Measurements from ENCODE around the gene LRRC23. TPM values are rescaled to one million over a fixed set of nuclear protein-coding genes. Genes with fewer than 3 reads are reported as not detected.

The LRRC23 gene
- total and polyA plus RNA-seq, 2 of the 13 experiments (the other 11 are each of a cell fraction or from before 2014, with no cell fraction given): 6.0 to 7.8 TPM

GRCh38 chr12:6890789-6891645, 13.6 kb upstream of the LRRC23 start (continued):
- TF ChIP-seq PAWR (CRISPR knock-in tag; IDR thresholded peaks at IDR 0.05; ENCODE audit: borderline replicate concordance) (no peak), SP140L (CRISPR knock-in tag; IDR thresholded peaks at IDR 0.05; ENCODE audit: borderline replicate concordance) (0 out of 2 replicates have a peak, but pooled peaks have one; percentile 3), ZBTB25 (CRISPR knock-in tag; IDR thresholded peaks at IDR 0.05) (peak; percentile 92), ZNF24 (IDR thresholded peaks at IDR 0.05) (no peak), GPN1 (CRISPR knock-in tag; IDR thresholded peaks at IDR 0.05; ENCODE audit: borderline replicate concordance) (no peak), CSRNP1 (CRISPR knock-in tag; IDR thresholded peaks at IDR 0.05) (peak; percentile 69; the same call in 1 of the 2 replicates), POLR2G (IDR thresholded peaks at IDR 0.05; ENCODE audit: low read depth, low read length) (peak; percentile 85), ZNF674 (CRISPR knock-in tag; IDR thresholded peaks at IDR 0.05; ENCODE audit: low read depth) (no peak), ZFX (CRISPR knock-in tag; IDR thresholded peaks at IDR 0.05; ENCODE audit: low read depth) (peak; percentile 22; the same call in 1 of the 2 replicates), ZNF484 (CRISPR knock-in tag; IDR thresholded peaks at IDR 0.05; ENCODE audit: borderline replicate concordance, low read depth) (no peak), SNAI1 (CRISPR knock-in tag; IDR thresholded peaks at IDR 0.05; ENCODE audit: borderline replicate concordance) (no peak), ZNF121 (CRISPR knock-in tag; IDR thresholded peaks at IDR 0.05) (no peak), TBX3 (IDR thresholded peaks at IDR 0.05; ENCODE audit: borderline replicate concordance) (peak; percentile 19; the same call in 1 of the 2 replicates), ZNF367 (CRISPR knock-in tag; IDR thresholded peaks at IDR 0.05; ENCODE audit: borderline replicate concordance) (no peak), DNMT3B (CRISPR knock-in tag; conservative IDR thresholded peaks at IDR 0.05) (0 out of 2 replicates have a peak, but pooled peaks have one; percentile 27), BATF2 (CRISPR knock-in tag; IDR thresholded peaks at IDR 0.05) (peak; percentile 76; the same call in 1 of the 2 replicates), TCF12 (IDR thresholded peaks at IDR 0.05) (no peak), TCF12 (CRISPR knock-in tag; IDR thresholded peaks at IDR 0.05) (peak; percentile 61; the same call in 1 of the 2 replicates), ZNF790 (CRISPR knock-in tag; IDR thresholded peaks at IDR 0.05; ENCODE audit: borderline replicate concordance) (no peak), ZNF326 (CRISPR knock-in tag; IDR thresholded peaks at IDR 0.05; ENCODE audit: borderline replicate concordance) (no peak), ZNF501 (CRISPR knock-in tag; IDR thresholded peaks at IDR 0.05) (peak; percentile 69), MZF1 (CRISPR knock-in tag; IDR thresholded peaks at IDR 0.05; ENCODE audit: borderline replicate concordance) (no peak), ZNF441 (CRISPR knock-in tag; IDR thresholded peaks at IDR 0.05; ENCODE audit: borderline replicate concordance) (peak; percentile 75), ZNF282 (IDR thresholded peaks at IDR 0.05; ENCODE audit: partially characterized antibody) (no peak), ZNF746 (CRISPR knock-in tag; IDR thresholded peaks at IDR 0.05) (no peak), HMGA1 (CRISPR knock-in tag; conservative IDR thresholded peaks at IDR 0.05) (no peak)
